ENCODE results near the gene PRMT2.
A peak's percentile ranks its signal among the peaks of the same experiment; 100 is the strongest.

PRMT2 gene

GRCh38 chr21:46643379-46644177 is 8.1 kb downstream of the PRMT2 start:
- DNase-seq (ENCODE audit: low spot score), result no peak

DNA sequence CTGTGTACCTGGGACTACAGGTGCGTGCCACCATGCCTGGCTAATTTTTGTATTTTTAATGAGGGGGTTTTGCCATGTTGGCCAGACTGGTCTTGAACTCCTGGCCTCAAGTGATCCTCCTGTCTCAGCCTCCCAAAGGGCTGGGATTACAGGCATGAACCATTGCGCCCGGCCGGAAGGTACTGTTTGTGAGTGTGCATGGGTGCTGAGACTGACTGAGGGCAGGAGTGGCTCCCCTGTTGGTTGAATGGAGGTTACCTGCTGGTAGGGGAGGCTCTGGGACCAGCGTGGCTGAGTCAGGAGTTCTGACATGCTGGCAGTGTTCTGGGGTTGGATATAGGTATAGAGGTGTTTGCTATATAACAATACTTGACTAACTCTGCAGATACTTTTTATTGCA is 10.4 kb downstream of the PRMT2 start:
- no peak for DNase-seq (ENCODE audit: low spot score)

- no peak for DNase-seq (ENCODE audit: low spot score)
Observed at GRCh38 chr21:46646541-46647154, 11.2 kb downstream of the PRMT2 start.

GRCh38 chr21:46648539-46648938 is 13.1 kb downstream of the PRMT2 start:
- no peak for DNase-seq (ENCODE audit: low spot score)

GRCh38 chr21:46649356-46649755 is 13.9 kb downstream of the PRMT2 start:
- DNase-seq (ENCODE audit: low spot score), result no peak

- DNase-seq (ENCODE audit: low spot score), result no peak
Observed at GRCh38 chr21:46650476-46651098, 15.1 kb downstream of the PRMT2 start.

- no peak for DNase-seq (ENCODE audit: low spot score)
Observed at GRCh38 chr21:46651121-46651520, 15.6 kb downstream of the PRMT2 start.

DNA sequence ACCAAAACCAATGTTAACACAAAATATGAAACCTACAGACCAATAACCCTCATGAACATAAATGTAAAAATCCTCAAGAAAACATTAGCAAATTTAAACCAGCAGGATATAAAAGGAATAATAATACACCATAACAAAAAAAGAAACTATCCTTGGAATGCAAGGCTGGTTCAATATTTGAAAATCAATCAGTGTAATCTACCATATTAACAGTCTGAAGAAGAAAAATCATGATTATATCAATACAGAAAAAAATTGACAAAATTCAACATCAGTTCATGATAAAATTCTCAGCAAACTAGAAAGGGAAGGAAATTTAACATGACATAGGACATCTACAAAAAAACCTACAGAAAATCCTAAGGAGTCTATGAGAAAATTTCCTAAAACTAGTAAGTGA is 19.8 kb downstream of the PRMT2 start:
- DNase-seq (ENCODE audit: low spot score), result no peak

GRCh38 chr21:46656820-46657219 is 21.3 kb downstream of the PRMT2 start:
- no peak for DNase-seq (ENCODE audit: low spot score)

DNA sequence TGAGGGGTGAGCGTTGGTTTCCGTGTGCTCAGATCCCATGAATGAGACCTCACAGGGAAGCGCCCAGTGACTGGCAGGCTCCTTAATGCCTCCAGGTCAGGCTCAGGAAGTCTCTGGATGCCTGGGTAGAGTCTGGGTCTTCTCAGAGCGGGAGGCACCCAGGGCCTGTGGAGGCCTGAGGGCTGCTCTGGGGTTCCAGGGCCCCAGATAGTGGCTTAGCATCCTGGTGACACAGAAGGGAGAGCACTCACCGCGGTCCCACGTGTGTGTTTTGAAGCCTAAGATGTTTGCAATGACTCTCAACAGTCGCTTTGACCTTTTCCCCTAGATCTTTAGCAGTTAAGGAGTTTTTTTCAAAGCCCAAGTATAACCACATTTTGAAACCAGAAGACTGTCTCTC is 25.0 kb downstream of the PRMT2 start:
- no peak for DNase-seq (ENCODE audit: low spot score)

- peak; percentile 80 for DNase-seq (ENCODE audit: low spot score)
Observed at GRCh38 chr21:46661211-46661625, 25.7 kb downstream of the PRMT2 start.

DNA sequence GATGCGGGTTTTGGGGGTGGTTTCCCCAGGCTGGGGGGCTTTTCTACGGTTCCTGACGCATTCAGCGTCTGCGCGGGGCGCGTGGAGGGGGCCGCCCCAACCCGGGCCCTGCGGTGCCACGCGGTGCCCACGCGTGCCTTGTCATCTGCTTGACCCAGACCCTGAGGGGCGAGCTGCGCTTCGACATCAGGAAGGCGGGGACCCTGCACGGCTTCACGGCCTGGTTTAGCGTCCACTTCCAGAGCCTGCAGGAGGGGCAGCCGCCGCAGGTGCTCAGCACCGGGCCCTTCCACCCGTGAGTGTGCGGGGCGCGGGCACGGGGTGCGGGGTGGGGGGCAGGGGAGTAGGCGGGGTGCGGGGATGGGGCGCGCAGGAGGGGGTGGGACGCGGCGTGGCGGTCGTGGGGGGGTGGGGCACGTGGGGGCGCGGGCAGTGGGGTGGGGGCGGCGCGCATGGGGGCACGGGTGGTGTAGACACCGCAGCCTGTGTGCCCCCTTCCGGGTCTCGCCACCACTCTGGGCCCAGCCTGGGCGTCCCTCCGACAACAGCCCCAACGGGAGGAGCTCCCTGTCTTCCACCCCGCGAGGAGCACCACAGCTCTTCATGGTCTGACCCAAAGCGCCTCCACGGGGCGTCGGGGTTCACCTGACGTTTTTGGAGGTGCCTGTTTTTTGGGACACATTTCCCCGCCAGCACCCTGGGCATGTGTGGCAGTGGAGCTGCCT is 26.3 kb downstream of the PRMT2 start:
- DNase-seq (ENCODE audit: low spot score), result no peak

- DNase-seq (ENCODE audit: low spot score), result no peak
Observed at GRCh38 chr21:46662367-46662654, 26.8 kb downstream of the PRMT2 start.

GRCh38 chr21:46662765-46663500 is 27.5 kb downstream of the PRMT2 start:
- no peak for DNase-seq (ENCODE audit: low spot score)

GRCh38 chr21:46663754-46664153 is 28.3 kb downstream of the PRMT2 start:
- no peak for DNase-seq (ENCODE audit: low spot score)

DNA sequence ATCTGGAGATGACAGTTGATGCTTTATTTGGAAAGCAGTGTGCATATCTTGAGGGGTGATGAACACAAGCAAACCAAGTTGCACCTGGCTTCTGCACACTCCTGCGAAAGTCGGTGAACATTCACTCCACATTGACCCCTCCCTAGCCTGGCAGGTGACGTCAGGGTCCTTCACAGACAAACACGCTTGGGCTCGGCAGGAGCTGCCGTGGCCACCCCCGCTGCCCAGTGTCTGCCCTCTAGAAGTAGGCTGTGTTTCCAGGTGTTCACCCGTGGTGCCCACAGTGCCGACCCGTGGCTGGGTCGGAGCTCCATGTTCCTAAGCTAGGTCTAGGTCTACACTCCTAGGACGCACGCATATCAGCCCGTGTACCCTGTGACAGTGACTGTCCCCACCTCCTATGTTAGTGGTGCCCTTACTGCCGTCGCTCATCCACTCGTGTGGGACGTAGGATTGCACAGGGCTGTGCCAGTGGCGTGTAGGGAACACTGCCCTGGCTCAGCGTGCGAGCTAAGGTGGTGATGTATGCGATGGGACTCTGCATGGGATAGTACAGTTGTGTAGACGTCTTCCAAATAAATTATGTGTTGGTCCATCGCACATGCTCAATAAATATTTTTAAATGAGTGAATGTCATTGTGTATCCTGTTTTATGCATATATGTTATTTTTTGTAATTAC is 29.0 kb downstream of the PRMT2 start:
- no peak for DNase-seq (ENCODE audit: low spot score)

DNA sequence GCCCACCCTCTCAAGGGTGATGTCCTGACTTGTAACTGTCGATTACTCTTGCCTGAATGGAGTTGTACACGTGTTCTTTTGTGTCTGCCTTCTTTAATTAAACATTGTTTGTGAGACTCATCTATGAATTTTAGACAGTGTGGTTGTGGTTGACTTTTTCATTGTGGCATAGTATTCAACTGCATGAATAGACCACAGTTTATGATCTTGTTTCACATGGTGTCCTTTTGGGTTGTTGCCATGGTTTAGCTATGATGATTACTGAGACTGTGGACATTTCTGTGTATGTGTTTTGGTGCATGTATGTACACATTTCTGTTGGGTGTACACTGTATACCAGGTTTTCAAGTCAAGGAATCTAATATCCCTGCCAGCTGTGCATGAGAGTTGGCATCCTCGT is 30.1 kb downstream of the PRMT2 start:
- no peak for DNase-seq (ENCODE audit: low spot score)

DNA sequence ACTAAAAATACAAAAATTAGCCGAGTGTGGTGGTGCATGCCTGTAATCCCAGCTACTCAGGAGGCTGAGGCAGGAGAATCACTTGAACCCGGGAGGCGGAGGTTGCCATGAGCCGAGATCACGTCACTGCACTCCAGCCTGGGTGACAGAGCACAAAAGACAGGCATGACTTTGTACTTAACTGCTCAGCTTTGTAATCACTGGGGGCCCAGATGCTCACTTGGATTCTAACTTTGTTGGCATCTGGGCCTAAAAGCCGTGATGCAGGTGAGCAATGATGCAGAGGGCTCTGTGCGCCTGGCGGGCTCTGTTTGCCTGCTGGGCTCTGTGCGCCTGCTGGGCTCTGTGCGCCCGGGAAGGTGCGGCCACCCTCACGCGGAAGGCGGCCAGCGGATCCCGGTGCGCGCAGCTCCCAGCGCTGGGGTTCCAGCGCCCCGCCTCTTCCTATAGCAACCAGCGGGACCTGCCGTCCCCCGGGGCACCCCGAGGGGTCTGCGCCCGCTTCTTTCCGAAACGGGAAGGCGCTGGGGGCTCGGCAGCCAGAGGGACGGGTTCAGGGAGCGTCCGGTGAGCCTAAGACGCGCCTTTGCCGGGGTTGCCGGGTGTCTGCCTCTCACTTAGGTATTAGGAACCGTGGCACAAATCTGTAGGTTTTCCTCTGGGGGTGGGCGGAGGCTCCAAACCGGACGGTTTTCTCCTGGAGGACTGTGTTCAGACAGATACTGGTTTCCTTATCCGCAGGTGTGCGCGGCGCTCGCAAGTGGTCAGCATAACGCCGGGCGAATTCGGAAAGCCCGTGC is 31.7 kb downstream of the PRMT2 start:
- DNase-seq (ENCODE audit: low spot score), result no peak

- no peak for DNase-seq (ENCODE audit: low spot score)
Observed at GRCh38 chr21:46667741-46668380, 32.4 kb downstream of the PRMT2 start.

GRCh38 chr21:46668381-46668780 is 32.9 kb downstream of the PRMT2 start:
- no peak for DNase-seq (ENCODE audit: low spot score)
